Measurements from ENCODE around the gene CEACAM7.
"Not testable (repeated sequence)": the region's sequence is repeated elsewhere in the genome, so short reads cannot be mapped to it uniquely, and the experiment has no call there.

CEACAM7 gene

DNA sequence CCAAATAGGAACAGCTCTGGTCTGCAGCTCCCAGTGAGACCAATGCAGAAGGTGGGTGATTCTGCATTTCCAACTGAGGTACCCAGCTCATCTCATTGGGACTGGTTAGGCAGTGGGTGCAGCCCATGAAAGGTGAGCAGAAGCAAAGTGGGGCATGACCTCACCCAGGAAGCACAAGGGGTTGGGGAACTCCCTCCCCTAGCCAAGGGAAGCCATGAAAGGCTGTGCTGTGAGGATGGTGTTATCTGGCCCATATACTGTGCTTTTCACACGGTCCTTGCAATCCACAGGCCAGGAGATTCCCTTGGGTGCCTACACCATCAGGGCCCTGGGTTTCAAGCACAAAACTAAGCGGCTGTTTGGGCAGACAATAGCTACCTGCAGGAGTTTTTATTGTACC, 31.3 kb downstream of the CEACAM7 start:
- DNase-seq (ENCODE audit: low read depth) = not testable (repeated sequence)

DNA sequence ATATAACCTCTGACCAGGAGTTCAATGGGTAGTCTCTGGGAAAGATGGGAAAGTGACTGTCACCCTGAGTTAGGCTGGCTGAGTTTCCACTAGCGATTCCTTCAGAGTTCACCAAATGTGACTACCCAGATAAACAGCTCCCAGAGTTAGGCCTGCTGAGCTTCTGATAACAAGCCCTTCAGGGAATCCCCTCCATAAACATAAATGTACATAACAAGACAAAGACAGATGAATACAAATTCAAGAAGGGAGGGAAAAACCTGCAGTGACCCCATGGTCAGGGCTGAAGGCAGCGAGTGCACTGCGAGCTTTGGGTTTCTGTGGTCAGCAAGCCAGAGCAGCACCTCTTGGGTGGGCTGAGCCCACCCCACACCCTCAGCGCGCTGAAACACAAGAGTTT, 35.8 kb downstream of the CEACAM7 start:
- DNase-seq (ENCODE audit: low read depth) = no peak

DNA sequence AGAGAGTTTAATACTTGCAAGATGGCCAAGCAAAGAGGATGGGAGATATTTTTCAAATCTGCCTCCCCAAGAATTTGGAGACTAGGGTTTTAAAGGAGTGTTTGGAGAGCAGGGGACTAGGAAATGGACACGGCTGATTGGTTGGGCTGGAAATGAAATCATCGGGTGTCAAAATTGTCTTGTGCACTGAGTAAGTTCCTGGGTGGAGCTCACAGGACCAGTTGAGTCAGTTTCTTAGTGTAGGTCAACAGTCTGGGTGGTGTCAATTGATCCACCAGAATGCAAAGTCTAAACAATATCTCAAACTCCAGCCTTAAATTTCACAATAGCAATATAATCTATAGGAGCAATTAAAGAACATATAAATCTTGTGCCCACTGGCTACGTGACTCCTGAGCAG, 38.2 kb downstream of the CEACAM7 start:
- DNase-seq (ENCODE audit: low read depth) = no peak

DNA sequence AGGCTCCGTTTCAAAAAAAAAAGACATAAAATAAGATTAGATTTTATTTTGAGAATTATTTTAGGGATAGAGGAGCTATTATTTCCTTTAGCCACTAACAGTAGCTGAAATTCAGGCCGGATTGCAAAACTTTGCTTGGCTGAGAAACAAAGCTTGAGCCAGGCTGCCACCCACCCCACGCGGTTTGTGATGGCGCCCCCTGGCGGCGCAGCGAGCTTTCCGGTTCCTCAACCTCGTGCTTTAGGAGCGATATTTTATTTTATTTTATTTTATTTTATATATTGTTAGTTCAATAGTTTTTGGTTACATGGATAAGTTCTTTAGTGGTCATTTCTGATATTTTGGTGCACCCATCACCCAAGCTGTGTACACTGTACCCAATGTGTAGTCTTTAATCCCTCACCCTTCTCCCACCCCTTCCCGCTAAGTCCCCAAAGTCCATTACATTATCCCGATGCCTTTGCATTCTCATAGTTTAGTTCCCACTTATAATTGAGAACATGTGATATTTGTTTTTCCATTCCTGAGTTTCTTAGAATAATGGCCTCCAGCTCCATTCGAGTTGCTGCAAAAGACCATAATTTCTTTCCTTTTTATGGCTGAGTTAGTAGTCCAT, 41.4 kb downstream of the CEACAM7 start:
- peak; percentile 20 for DNase-seq (ENCODE audit: low read depth)

DNA sequence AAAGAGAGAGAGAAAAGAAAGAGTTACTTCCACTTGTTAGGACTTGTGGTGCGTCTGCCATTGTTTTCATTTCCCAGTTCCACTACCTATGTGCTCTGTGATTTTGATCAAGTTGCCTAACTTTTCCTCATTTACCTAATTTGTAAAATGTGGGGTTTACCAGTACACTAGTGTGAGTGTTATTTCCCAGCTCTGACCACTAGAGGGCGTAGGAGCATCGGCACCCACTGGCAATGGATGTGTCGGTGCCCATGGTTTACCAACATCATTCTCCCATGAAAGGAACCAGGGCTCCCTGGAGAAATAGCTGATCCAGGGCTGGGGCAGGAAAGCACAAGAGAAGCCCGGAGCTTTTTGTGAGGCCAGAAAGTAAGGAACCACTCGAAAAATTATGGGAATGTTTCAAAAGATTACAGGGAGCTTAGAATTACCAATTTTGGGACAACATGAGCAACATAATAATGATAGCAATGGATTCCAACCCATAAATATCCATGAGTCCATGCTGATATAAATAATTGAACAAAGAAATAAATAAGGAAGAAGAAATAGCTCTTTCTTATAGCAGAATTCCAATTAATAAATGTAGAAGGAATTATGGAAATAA, 46.1 kb downstream of the CEACAM7 start:
- peak; percentile 57 for DNase-seq (ENCODE audit: low read depth)

DNA sequence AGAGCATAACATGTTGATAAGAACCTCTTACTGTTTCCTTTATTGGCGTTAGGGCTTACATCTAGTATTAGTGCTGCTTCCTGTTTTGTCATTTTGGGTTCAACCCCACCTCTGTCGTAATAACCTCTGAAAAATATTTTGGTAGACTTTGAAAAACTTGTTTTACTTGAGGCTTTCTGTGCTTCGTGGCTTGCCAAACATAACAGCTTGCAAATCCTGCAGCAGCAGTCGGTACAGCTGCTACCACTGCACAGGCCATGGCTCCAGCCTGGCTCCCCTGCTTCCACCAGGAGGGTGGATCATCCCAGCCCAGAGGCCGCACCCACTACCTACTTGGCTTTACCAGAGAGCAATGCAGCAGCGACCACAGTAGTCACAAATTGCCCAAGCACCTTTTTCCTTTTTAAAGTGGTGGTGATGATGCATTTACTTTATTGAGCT, 49.4 kb downstream of the CEACAM7 start:
- DNase-seq (ENCODE audit: low read depth) = no peak

DNA sequence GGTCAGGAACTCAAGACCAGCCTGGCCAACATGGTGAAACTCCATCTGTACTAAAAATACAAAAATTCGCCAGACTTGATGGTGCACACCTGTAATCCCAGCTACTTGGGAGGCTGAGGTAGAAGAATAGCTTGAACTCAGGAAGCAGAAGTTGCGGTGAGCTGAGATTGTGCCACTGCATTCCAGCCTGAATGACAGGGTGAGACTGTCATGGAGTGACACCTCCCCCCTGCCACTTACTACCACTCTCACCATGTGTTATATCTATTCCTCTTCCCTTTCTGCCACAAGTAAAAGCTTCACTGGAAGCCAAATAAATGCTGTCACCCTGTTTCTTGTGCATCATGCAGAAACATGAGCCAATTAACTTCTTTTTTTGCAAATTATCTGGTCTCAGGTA, 50.6 kb downstream of the CEACAM7 start:
- DNase-seq (ENCODE audit: low read depth) = no peak

DNA sequence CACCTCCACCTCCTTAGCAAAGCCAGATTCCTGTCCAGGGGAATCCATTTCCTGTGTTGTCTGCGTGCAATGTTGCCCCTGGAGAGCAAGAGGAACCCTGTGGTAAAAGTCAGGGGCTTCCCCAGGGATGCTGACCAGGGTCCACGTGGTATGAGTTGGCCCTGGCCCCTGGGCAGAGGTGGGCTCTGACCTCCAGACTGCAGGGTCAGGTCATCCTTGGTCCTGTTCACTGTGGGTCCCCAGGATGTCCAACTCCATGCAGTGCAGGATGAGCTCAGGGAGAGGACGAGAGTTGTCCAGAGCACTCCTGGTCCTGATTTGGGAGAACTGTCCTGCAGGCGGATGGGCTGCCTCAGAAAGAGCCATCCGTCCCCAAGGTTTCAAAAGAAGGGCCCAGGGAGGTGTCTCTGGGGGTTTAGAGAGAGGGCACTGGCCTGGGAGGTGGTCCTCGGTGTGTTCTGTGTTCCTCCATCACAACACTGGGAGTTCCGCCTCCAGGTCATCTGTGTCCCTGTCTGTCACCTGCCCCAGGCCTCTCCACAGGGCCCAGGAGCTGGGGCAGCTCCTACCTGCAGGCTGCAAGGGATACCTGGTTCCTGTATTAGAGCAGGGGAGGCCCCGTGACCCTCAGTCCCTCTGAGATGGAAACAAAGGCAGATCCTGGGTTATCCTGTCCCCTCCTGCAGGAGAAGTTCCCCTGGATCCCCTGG, 59.9 kb downstream of the CEACAM7 start:
- DNase-seq (ENCODE audit: low read depth) = no peak

DNA sequence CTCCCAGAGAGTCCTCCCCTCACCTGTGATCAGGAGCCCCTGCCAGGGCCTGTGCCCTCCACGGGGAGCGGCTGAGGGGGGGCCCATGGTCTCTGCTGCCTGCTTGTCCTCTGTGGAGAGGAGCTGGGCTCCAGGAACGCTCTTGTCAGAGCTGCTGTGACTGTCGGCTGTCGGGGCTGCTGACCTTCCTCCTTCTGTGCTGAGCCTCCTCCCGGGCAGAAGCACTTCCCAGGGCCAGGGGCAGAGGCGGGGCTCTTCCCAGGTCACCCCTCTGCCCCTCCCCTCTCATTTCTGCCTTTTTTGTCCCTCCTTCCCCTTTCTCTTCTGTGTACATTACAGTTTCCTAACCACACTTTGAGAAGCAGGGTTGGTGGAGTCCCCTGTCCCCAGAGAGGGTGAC, 61.2 kb downstream of the CEACAM7 start, which contains the start of gene CEACAM4:
Gene CEACAM4 (minus strand): TSS at position 198 of the 400 bp plus-strand sequence. CDS start 111 bp downstream, at position 87.
- DNase-seq (ENCODE audit: low read depth) = no peak

DNA sequence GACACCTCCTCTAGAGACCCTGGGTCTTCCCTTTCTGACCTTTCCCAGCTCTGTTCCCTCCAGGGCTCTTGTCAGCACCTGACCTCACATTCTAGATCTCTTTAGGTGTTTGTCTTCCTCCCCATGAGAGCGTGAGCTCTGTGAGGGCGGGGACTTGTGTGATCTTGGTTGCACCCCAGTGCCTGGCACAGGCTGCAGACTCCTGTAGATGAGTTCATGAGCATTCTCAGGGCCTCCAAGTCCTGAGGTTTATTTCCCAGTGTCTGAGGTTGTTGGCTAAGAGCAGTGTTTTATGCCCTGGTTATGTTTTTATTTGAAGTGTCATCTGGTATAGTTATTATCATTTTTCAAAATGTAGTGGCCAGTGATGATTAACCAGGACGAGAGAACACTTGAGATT, 61.8 kb downstream of the CEACAM7 start:
- DNase-seq (ENCODE audit: low read depth) = no peak

DNA sequence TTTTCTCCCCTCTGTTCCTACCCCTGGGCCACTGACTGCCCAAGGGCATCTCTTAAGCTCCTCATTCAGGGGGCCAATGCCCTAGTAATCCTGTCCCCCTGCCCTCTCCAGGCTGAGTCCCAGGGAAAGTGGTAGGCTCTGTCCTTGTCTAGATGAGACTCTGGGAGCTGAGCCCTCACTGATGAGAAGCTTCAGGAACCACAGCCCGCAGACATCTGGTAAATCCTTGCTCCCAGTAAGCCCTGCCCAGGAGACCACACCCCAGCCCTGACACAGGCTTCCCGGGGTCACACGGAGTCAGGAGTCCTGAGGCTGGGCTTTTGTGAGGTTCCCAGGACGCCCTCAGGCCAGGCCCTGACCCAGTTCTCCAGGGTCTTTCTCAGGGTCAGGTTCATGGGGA, 63.1 kb downstream of the CEACAM7 start:
- DNase-seq (ENCODE audit: low read depth) = no peak

DNA sequence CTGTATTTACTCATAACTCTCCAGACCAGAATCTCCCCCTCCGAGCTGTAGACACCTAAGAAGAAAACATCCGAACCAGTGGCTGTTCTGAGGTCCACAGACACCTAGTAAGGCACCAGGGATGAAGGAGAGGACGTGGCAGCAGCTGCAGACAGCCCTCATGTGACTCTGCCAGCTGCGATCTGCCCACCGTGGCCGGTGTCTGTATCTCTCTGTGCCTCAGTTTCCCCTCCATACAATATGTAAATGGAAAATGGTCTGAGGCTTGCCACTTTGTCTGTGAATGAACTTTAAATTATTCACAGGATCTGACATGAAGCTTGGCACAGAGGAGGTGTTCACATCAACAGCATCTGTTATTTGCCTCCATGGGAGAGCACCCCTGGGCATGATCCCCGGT, 63.6 kb downstream of the CEACAM7 start:
- DNase-seq (ENCODE audit: low read depth) = no peak

DNA sequence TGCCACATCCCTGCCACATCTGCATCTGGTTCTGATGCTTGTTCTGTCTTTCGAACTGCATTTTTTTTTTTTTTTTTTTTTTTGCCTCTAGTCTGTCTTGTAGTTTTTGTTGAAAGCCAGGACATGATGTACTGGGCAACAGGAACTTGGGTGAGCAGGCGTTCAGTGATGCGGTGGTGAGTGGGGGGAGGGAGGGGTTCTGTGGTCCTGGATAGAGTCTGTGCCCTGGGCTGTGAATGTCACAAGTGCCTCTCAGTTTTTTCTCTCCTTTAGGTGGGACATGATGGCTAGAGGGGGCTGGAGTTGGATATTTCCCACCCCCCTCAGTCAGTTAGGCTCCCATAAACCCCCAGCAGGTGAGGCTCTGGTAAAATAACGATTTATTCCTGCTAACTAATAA, 64.7 kb downstream of the CEACAM7 start:
- no peak for DNase-seq (ENCODE audit: low read depth)

Measured in stimulated activated CD8-positive, alpha-beta memory T cell treated with anti-CD3 and anti-CD28 coated beads, Interleukin-12 subunit alpha, Interleukin-12 subunit beta, amount 100 ng/mL, for 1 hour (primary cell).